ENCODE measurements around the gene FAM50A. TPM values are rescaled to one million over a fixed set of nuclear protein-coding genes. Genes with fewer than 3 reads are reported as not detected.

FAM50A gene
- total and polyA plus RNA-seq, 5 experiments from 2014 or later = 25.1 to 49.2 (median 45.6) TPM

DNA sequence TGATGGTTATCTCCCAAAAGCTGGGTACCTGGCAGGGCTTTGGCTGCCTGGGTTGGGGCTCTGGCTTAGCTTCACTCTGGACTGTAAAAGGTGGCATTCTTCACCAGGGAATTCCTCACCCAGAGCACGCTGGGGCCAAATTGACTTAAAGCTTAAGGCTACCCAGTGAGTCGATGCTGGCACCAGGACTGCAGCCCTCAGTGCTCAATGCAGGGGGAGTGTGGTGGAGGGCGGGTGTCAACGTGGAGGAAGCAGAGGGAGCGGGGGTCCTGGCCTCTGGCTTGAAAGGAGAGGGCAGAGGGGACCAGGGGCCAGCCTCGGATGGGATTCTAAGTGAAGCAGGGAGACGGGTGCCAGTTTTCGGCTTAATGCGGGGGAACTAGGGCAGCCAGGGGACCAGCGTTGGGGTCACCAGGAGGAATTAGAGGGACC lies 446 bp upstream of the FAM50A start:
- Mint-ChIP-seq H3K4me1 (peaks cover 1 to 36% (median 19%) of the 10 kb centered on the region in 4 donors), H3K4me3 (peak overlapping the region; percentile 54 to 85 (median 77)), H3K27me3 (no peaks in the 10 kb centered on the region), H3K36me3 (peaks cover 0 to 16% (median 0%) of the 10 kb centered on the region in 3 donors), H3K9me3 (no peaks in the 10 kb centered on the region), H3K27ac (peak overlapping the region; percentile 45 to 95 (median 79))
- DNase-seq = no peak
- POLR2A ChIA-PET = interaction anchor here (0.7 to 2.4 kb wide), 8 partner anchors 9 to 64 kb away, joined by 3 to 8 read pairs (median 3); partner anchors contain the start of genes EMD, SLC10A3 and UBL4A
- peak; percentile 18 to 21 for ATAC-seq

DNA sequence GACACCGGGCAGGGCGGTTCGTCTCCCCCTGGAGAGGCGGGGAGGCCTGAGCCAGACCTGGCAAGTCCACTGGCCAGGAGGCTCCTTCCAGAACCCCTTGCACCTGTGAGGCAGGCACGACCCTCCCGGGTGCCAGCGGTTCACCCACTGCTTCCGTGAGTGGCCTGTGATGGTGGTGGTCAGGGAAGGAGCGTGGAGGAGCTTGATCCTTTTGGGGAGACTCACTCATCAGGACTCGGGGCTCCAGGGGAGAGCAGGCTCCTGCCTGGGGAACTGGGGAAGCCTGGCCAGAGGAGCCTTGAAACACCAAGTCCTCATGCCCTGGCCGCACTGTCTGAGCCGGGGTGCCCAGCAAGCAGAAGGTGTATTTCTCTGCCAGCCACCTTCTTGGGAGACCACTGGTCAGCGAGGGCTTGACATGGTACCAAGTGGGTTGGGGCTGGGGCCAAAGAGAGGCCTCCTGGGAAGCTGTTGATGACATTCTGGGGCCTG lies 860 bp downstream of the FAM50A start:
- ATAC-seq (no peak), DNase-seq (peak in 1 of 10 donors; percentile 58)
- POLR2A ChIA-PET = interaction anchor here (0.7 to 2.4 kb wide), 4 partner anchors 13 to 47 kb away, joined by 3 to 10 read pairs (median 5); partner anchors contain the start of genes PLXNA3, RPL10 and UBL4A
- Mint-ChIP-seq H3K27ac (peak overlapping the region in 4 of 10 donors; percentile 15 to 72 (median 28)), H3K4me3 (peak overlapping the region in 7 of 10 donors; percentile 8 to 53 (median 34)), H3K36me3 (peaks cover 0 to 14% (median 0%) of the 10 kb centered on the region in 3 donors), H3K9me3 (no peaks in the 10 kb centered on the region), H3K4me1 (peaks cover 1 to 28% (median 15%) of the 10 kb centered on the region in 4 donors), H3K27me3 (no peaks in the 10 kb centered on the region)

DNA sequence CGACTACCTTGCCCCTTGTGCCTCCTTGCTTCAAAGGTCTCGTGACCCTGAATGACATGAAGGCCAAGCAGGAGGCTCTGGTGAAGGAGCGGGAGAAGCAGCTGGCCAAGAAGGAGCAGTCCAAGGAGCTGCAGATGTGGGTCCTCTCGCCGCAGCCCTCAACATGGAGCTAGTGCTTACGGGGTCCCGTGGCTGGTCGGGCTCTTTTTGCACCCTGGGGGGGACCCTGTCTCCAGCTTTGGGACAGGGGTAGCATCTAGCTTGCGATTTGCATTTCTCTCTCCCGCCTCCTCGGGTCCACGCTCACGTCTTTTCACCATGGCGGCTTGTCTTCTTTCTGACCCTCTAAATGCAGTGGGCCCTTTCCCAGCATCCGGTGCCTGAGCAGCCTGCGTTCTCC lies 1.8 kb downstream of the FAM50A start:
- Mint-ChIP-seq H3K27ac (no peak overlapping the region), H3K36me3 (peaks cover 0 to 17% (median 0%) of the 10 kb centered on the region in 3 donors), H3K4me1 (peaks cover 1 to 23% (median 13%) of the 10 kb centered on the region in 4 donors), H3K4me3 (peak overlapping the region in 4 of 10 donors; percentile 15 to 67 (median 34)), H3K9me3 (no peaks in the 10 kb centered on the region), H3K27me3 (no peaks in the 10 kb centered on the region)
- POLR2A ChIA-PET = interaction anchor here (0.7 to 2.4 kb wide), 3 partner anchors 12 to 48 kb away, joined by 3 to 10 read pairs (median 3); partner anchors contain the start of genes PLXNA3 and RPL10
- ATAC-seq = no peak
- DNase-seq = no peak

DNA sequence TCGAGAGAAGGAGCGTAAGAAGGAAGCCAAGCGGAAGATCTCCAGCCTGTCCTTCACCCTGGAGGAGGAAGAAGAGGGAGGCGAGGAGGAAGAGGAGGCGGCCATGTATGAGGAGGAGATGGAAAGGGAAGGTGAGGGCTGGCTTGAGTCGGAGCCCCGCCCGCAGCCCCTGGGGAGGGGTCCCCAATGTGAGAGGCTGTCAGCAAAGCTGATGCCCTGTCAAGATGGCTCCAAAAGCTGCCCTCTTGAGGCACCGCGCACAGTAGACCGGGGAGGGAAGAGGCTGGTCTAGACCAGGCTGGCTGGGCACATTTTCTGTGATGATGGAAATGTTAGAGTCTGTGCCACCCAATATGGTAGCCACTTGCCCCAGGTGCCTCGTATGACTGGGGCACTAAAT lies 2.5 kb downstream of the FAM50A start:
- Mint-ChIP-seq H3K9me3 (no peaks in the 10 kb centered on the region), H3K36me3 (peaks cover 0 to 18% (median 0%) of the 10 kb centered on the region in 3 donors), H3K4me3 (no peak overlapping the region), H3K4me1 (peaks cover 1 to 18% (median 10%) of the 10 kb centered on the region in 4 donors), H3K27me3 (no peaks in the 10 kb centered on the region), H3K27ac (peak overlapping the region in 1 of 10 donors; percentile 40)
- ATAC-seq (no peak), DNase-seq (peak in 1 of 10 donors; percentile 21)
- POLR2A ChIA-PET = interaction anchor here (1.2 kb wide), 1 partner anchor 17 kb away, joined by 3 read pairs; no protein-coding TSS in a partner anchor

DNA sequence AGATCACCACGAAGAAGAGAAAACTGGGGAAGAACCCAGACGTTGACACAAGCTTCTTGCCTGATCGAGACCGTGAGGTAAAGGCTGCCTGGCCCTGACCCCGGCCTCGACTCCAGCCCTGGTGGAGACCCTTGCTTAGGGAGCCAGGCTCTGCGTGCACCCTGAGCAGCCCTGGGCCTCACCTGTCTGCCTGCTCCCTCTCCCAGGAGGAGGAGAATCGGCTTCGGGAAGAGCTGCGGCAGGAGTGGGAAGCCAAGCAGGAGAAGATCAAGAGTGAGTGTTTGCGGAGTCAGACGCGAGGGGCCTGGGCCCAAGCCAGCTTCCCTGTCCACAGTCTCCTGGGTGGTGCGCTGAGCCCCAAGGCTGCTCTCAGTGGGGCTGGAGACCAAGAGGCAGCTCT lies 4.5 kb downstream of the FAM50A start:
- Mint-ChIP-seq H3K9me3 (no peaks in the 10 kb centered on the region), H3K27ac (no peak overlapping the region), H3K36me3 (peaks cover 0 to 20% (median 0%) of the 10 kb centered on the region in 3 donors), H3K27me3 (no peaks in the 10 kb centered on the region), H3K4me1 (peaks cover 1 to 11% (median 4%) of the 10 kb centered on the region in 4 donors), H3K4me3 (no peak overlapping the region)
- ATAC-seq (no peak), DNase-seq (no peak)
- POLR2A ChIA-PET = no interaction called here

DNA sequence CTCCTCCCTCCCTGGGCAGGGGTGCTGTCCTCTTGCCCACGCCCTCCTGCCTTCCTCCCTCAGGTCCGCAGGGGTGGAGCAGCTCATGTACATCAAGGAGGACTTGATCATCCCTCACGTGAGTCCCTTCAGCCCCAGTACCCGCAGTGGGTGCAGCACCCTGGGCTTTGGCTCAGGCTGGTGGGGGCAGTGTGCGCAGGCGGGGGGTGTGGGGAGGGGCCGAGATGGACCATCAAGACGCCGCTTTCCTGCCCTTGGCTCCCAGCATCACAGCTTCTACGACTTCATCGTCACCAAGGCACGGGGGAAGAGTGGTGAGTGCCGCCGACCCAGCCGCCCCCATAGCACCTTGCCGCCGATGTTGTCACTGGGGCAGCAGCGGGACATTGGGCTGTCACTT lies 5.7 kb downstream of the FAM50A start:
- DNase-seq (peak in 1 of 10 donors; percentile 11), ATAC-seq (no peak)
- no peak overlapping the region for H3K4me3 Mint-ChIP-seq
- H3K9me3 Mint-ChIP-seq = no peaks in the 10 kb centered on the region
- H3K27me3 Mint-ChIP-seq = no peaks in the 10 kb centered on the region
- H3K4me1 Mint-ChIP-seq = peaks cover 0 to 10% (median 4%) of the 10 kb centered on the region in 4 donors
- H3K27ac Mint-ChIP-seq = no peak overlapping the region
- peaks cover 0 to 20% (median 0%) of the 10 kb centered on the region in 3 donors for H3K36me3 Mint-ChIP-seq
- POLR2A ChIA-PET = no interaction called here

DNA sequence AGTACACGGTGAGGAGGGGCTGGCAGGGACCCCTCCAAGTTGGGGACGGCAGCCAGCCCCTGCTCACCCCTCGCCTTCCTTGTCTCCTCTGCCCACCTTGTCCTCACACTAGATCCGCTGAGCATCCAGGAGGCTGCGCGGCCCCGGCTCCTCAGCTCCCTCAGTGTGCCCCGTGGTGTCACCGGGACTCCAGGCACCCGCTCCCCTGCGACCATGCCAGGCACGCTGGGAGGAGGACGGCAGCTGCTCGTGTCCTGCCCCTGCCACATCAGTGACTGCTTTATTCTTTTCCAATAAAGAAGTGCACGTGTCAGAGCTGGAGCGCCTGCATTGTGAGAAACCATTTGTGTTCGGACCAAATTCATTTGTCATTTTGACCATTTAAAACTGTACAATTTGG lies 6.4 kb downstream of the FAM50A start:
- H3K27me3 Mint-ChIP-seq = no peaks in the 10 kb centered on the region
- peaks cover 0 to 7% (median 4%) of the 10 kb centered on the region in 4 donors for H3K4me1 Mint-ChIP-seq
- POLR2A ChIA-PET = no interaction called here
- H3K27ac Mint-ChIP-seq = no peak overlapping the region
- H3K36me3 Mint-ChIP-seq = peaks cover 0 to 20% (median 0%) of the 10 kb centered on the region in 3 donors
- no peaks in the 10 kb centered on the region for H3K9me3 Mint-ChIP-seq
- H3K4me3 Mint-ChIP-seq = no peak overlapping the region
- ATAC-seq = no peak
- DNase-seq = peak in 1 of 10 donors; percentile 45

DNA sequence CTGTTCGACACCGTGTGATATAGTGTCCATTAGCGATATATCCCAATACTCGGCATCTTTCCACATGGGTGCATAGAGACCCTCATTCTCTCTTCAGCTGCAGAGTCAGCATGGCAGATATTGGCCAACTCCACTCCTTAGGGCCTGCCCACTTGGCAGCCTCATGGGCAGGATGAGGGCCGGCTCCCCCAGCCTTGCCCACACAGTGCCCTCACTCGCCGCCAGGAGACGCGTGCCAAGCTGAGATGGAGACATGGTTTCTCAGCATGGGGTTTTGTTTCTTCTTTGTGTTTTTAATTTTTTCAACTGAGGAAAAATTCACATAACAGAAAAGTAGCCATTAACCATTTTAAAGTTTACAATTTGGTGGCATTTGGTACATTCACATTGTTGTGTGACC lies 8.9 kb downstream of the FAM50A start:
- Mint-ChIP-seq H3K4me3 (no peak overlapping the region), H3K36me3 (peaks cover 0 to 10% (median 0%) of the 10 kb centered on the region in 3 donors), H3K4me1 (peaks cover 5 to 6% (median 6%) of the 10 kb centered on the region in 4 donors), H3K27ac (peak overlapping the region in 1 of 10 donors; percentile 39), H3K9me3 (peaks cover 0 to 3% (median 0%) of the 10 kb centered on the region in 9 donors), H3K27me3 (no peaks in the 10 kb centered on the region)
- DNase-seq = no peak
- POLR2A ChIA-PET = interaction anchor here (0.5 to 1.3 kb wide), 2 partner anchors 9 to 13 kb away, joined by 3 read pairs; partner anchors contain the start of gene FAM50A
- no peak for ATAC-seq

DNA sequence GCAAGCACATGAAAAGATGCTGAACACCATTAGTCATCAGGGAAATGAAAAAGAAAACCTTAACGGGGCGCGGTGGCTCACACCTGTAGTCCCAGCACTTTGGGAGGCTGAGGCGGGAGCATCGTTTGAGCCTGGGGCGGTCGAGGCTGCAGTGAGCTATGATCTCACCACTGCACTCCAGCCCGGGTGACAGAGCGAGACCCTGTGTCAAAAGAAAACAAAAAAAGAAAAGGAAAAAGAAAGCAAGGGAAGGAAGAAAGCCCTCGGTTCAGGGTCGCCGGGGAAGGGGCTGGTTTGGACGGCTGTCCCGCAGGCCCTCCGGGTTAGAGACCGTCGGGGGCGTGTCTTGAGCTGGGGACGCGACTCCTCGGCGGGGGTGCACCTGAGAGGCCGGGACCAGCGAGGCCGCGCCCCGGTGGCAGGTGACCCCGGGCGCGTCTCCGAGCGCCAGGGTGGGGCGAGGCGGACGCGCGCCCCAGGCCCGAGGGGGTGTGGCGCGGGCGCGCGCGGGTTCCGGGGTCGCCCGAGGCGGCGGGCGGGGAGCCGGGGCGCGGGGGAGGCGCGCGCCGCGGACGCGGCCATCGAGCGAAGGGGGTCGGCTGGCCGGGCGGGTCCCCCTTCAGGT lies 13.7 kb downstream of the FAM50A start:
- H3K27me3 Mint-ChIP-seq = no peaks in the 10 kb centered on the region
- ATAC-seq (peak; percentile 71 to 72), DNase-seq (peak in 9 of 10 donors; percentile 45 to 80 (median 61))
- peak overlapping the region; percentile 89 to 99 (median 93) for H3K4me3 Mint-ChIP-seq
- H3K4me1 Mint-ChIP-seq = peaks cover 8 to 25% (median 18%) of the 10 kb centered on the region in 4 donors
- POLR2A ChIA-PET = interaction anchor here (0.6 to 3.1 kb wide), 12 partner anchors 10 to 58 kb away, joined by 3 to 14 read pairs (median 8); partner anchors contain the start of genes ATP6AP1, FAM50A, RPL10 and SLC10A3
- peaks cover 0 to 8% (median 0%) of the 10 kb centered on the region in 3 donors for H3K36me3 Mint-ChIP-seq
- H3K9me3 Mint-ChIP-seq = peaks cover 0 to 3% (median 0%) of the 10 kb centered on the region in 9 donors
- H3K27ac Mint-ChIP-seq = peak overlapping the region; percentile 58 to 99 (median 94)

DNA sequence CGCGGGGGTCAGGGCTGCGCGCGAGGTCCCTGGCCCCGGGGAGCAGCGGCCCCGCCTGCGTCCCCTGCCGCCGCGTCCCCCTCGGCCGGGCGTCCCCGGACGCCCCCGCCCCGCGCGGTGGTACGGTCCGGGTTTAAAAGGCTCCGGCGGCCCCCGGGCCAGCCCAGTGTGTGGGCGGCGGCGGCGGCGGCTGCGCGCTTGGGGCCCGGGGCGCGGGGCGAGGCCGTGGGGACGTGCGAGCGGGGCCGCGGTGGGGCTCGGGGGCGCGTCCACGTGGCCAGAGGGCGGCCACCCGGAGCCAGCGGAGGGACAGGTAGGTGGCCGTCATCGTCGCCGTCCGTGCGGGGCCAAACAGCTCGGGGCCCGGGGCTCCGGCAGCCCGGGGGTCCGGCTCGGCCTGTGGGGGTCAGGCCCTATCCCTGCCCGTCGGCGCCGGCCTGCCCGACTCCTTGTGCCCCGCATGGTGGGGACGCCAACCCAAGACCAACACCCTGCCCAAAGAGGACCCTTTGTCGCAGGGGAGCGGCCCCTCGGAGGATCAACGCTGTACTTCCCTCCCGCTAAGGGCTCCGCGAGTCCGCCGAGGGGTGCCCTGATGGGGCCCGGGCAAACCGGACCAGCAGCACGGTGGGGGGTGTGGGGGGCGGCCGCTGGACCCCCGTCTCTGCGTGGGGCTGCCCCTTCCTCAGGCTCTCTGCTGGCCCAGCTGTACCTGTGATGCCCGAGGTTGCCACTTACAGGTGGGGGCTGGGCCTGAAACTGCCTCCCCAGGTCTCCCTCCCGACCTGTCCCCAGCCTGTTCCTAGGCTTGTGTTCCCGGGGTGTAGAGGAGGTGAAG lies 14.4 kb downstream of the FAM50A start, which contains the start of gene PLXNA3:
Gene PLXNA3, plus strand, starts transcription at position 166 of the 838 bp plus-strand sequence. CDS start 1,903 bp downstream, outside the sequence.
- peak within 1 kb of the TSS; percentile 89 to 99 (median 93) for H3K4me3 Mint-ChIP-seq
- H3K36me3 Mint-ChIP-seq = peaks cover 0 to 8% (median 0%) of the 10 kb centered on the region in 3 donors
- H3K4me1 Mint-ChIP-seq = peaks cover 8 to 28% (median 19%) of the 10 kb centered on the region in 4 donors
- peak; percentile 33 to 83 (median 69) for DNase-seq
- POLR2A ChIA-PET = interaction anchor here (0.6 to 3.1 kb wide), 13 partner anchors 11 to 59 kb away, joined by 3 to 14 read pairs (median 7); partner anchors contain the start of genes FAM3A, FAM50A, RPL10 and SLC10A3
- peaks cover 0 to 3% (median 0%) of the 10 kb centered on the region in 9 donors for H3K9me3 Mint-ChIP-seq
- peak; percentile 77 to 84 for ATAC-seq
- H3K27me3 Mint-ChIP-seq = no peaks in the 10 kb centered on the region
- H3K27ac Mint-ChIP-seq = peak within 1 kb of the TSS; percentile 58 to 99 (median 94)

DNA sequence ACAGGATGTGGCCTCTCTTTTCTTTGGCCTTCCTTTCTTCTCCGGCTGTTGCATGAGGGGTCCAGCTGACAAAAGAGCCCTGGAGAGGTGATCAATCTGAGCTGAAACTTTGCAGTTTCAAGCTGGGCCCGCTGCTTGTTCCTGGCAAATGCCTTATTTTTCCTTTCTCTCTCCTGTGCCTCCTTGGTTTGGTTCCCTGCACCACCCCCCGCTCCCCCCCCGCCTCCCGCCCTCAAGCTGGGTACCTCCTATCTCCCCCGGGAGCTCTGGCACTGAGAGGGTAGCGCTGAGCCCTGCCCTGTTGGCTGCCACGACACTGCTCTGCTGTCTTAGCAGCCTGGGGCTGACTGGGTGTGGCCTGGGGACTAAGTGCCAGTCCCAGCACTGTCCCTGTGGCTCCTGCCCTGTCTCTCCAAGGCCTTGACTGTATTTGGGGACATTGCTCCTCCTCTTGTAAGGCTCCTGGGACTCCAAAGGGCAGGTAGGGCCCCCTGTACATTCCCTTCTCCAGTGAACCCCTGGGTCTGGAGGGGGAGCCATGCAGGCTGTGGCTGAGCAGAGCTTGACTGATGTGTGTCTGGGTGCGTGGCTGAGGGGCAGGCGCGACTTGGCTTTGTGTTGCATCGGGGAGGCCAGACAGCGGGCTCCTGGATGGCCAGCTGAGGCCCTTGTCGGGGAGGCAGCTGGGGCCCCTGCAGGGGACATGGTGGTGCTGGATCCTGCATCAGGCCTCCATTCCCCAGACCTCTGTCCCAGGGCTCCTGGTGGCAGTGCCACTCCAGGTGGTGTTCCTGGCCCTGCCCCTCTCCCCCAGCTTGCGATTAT lies 15.2 kb downstream of the FAM50A start:
- H3K36me3 Mint-ChIP-seq = peaks cover 0 to 8% (median 0%) of the 10 kb centered on the region in 3 donors
- H3K4me1 Mint-ChIP-seq = peaks cover 8 to 28% (median 19%) of the 10 kb centered on the region in 4 donors
- no peaks in the 10 kb centered on the region for H3K27me3 Mint-ChIP-seq
- POLR2A ChIA-PET = interaction anchor here (0.6 to 3.1 kb wide), 13 partner anchors 12 to 60 kb away, joined by 3 to 14 read pairs (median 7); partner anchors contain the start of genes FAM3A, FAM50A, RPL10 and SLC10A3
- peak overlapping the region in 7 of 10 donors; percentile 34 to 86 (median 60) for H3K27ac Mint-ChIP-seq
- H3K9me3 Mint-ChIP-seq = peaks cover 0 to 3% (median 0%) of the 10 kb centered on the region in 9 donors
- DNase-seq = peak in 1 of 10 donors; percentile 15
- H3K4me3 Mint-ChIP-seq = peak overlapping the region; percentile 74 to 87 (median 82)
- peak; percentile 36 to 43 for ATAC-seq
